ENCODE data around the gene SLC16A12.

SLC16A12 gene

DNA sequence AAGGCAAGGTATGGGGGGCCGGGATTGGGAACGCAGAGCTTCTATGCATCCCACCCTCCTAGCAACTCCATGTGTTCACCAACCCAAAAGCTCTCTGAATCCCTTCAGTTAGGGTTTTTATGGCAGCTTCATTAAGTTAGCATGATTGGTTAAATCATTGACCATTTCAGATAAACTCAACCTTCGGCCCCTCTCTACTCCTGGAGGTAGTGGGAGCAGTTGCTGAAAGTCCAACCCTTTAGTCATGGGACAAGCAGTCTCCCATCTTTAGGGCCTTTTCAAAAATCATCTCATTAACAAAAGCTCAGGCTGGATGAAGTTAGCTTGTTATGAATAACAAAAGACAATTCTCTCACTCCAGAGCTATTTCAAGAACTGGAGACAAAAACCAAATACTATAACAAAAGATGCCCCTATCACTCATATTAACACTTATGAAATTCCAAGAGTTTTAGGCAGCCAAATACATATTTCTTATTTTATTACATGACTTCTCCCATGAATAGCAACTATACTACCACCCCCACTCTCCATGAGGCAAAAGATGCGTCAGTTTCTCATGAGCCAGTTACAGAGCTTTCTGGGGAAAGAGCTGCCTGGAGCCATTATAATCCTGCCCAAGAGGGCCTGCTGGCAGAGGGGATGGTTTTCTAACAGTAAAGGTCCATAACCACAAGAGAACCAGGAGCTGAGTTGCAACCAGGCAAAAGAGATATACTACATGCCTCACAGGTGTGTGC, 44.6 kb downstream of the SLC16A12 start:
- H3K79me2 ChIP-seq (ENCODE audit: insufficient read depth, low read length), result no peaks in the 10 kb centered on the region
- TF ChIP-seq, protein P1, sequence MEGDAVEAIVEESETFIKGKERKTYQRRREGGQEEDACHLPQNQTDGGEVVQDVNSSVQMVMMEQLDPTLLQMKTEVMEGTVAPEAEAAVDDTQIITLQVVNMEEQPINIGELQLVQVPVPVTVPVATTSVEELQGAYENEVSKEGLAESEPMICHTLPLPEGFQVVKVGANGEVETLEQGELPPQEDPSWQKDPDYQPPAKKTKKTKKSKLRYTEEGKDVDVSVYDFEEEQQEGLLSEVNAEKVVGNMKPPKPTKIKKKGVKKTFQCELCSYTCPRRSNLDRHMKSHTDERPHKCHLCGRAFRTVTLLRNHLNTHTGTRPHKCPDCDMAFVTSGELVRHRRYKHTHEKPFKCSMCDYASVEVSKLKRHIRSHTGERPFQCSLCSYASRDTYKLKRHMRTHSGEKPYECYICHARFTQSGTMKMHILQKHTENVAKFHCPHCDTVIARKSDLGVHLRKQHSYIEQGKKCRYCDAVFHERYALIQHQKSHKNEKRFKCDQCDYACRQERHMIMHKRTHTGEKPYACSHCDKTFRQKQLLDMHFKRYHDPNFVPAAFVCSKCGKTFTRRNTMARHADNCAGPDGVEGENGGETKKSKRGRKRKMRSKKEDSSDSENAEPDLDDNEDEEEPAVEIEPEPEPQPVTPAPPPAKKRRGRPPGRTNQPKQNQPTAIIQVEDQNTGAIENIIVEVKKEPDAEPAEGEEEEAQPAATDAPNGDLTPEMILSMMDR (IDR thresholded peaks at IDR 0.05; ENCODE audit: low read length), result no peak
- no peak for TF ChIP-seq EZH2 (IDR thresholded peaks at IDR 0.05; ENCODE audit: borderline replicate concordance, low read length)
- H2AFZ ChIP-seq (ENCODE audit: low read length), result no peak overlapping the region
- H3K9me3 ChIP-seq (ENCODE audit: low read length), result no peaks in the 10 kb centered on the region
- no peaks in the 10 kb centered on the region for H3K4me1 ChIP-seq (ENCODE audit: insufficient read depth, low read length, severe bottlenecking)
- no peak overlapping the region for H3K4me3 ChIP-seq (ENCODE audit: low read depth, low read length, poor library complexity, severe bottlenecking)
- H4K20me1 ChIP-seq (ENCODE audit: insufficient read depth, low read length), result no peaks in the 10 kb centered on the region
- no peaks in the 10 kb centered on the region for H3F3A ChIP-seq (ENCODE audit: insufficient read depth, low read length)
- no peaks in the 10 kb centered on the region for H3K36me3 ChIP-seq (ENCODE audit: insufficient read depth, low read length)
- H3K4me2 ChIP-seq (ENCODE audit: low read length), result no peak overlapping the region
- H3K27ac ChIP-seq (ENCODE audit: low read depth, low read length, poor library complexity, severe bottlenecking), result no peak overlapping the region
- H3K9ac ChIP-seq (ENCODE audit: low read length), result no peak overlapping the region
- H3K9me2 ChIP-seq (ENCODE audit: low read depth, low read length), result no peaks in the 10 kb centered on the region
- H3K27me3 ChIP-seq (ENCODE audit: insufficient read depth, low read length), result no peaks in the 10 kb centered on the region; the same call in 1 of the 2 replicates

- no peaks in the 10 kb centered on the region for H3K9me3 ChIP-seq (ENCODE audit: low read length)
- H3K9me2 ChIP-seq (ENCODE audit: low read depth, low read length), result no peaks in the 10 kb centered on the region
- TF ChIP-seq, protein P1 (IDR thresholded peaks at IDR 0.05; ENCODE audit: low read length), result no peak
- TF ChIP-seq EZH2 (IDR thresholded peaks at IDR 0.05; ENCODE audit: borderline replicate concordance, low read length), result no peak
- no peaks in the 10 kb centered on the region for H3K36me3 ChIP-seq (ENCODE audit: insufficient read depth, low read length)
- H4K20me1 ChIP-seq (ENCODE audit: insufficient read depth, low read length), result no peaks in the 10 kb centered on the region
- H2AFZ ChIP-seq (ENCODE audit: low read length), result no peak overlapping the region
- H3K27ac ChIP-seq (ENCODE audit: low read depth, low read length, poor library complexity, severe bottlenecking), result no peak overlapping the region
- no peaks in the 10 kb centered on the region for H3K79me2 ChIP-seq (ENCODE audit: insufficient read depth, low read length)
- H3K4me2 ChIP-seq (ENCODE audit: low read length), result no peak overlapping the region
- H3F3A ChIP-seq (ENCODE audit: insufficient read depth, low read length), result no peaks in the 10 kb centered on the region
- H3K4me3 ChIP-seq (ENCODE audit: low read depth, low read length, poor library complexity, severe bottlenecking), result no peak overlapping the region
- H3K27me3 ChIP-seq (ENCODE audit: insufficient read depth, low read length), result no peaks in the 10 kb centered on the region
- no peaks in the 10 kb centered on the region for H3K4me1 ChIP-seq (ENCODE audit: insufficient read depth, low read length, severe bottlenecking)
- no peak overlapping the region for H3K9ac ChIP-seq (ENCODE audit: low read length)
Observed at GRCh38 chr10:89482256-89482655, 53.1 kb downstream of the SLC16A12 start.

- Histone ChIP-seq H3K36me3 (ENCODE audit: insufficient read depth, low read length) (no peaks in the 10 kb centered on the region), H3K9ac (ENCODE audit: low read length) (no peak overlapping the region), H3K79me2 (ENCODE audit: insufficient read depth, low read length) (no peaks in the 10 kb centered on the region), H3K4me1 (ENCODE audit: insufficient read depth, low read length, severe bottlenecking) (no peaks in the 10 kb centered on the region), H3K4me3 (ENCODE audit: low read depth, low read length, poor library complexity, severe bottlenecking) (no peak overlapping the region), H3K27ac (ENCODE audit: low read depth, low read length, poor library complexity, severe bottlenecking) (no peak overlapping the region), H4K20me1 (ENCODE audit: insufficient read depth, low read length) (no peaks in the 10 kb centered on the region), H3F3A (ENCODE audit: insufficient read depth, low read length) (no peaks in the 10 kb centered on the region), H3K9me3 (ENCODE audit: low read length) (no peaks in the 10 kb centered on the region), H3K9me2 (ENCODE audit: low read depth, low read length) (no peaks in the 10 kb centered on the region), H3K4me2 (ENCODE audit: low read length) (no peak overlapping the region), H2AFZ (ENCODE audit: low read length) (no peak overlapping the region), H3K27me3 (ENCODE audit: insufficient read depth, low read length) (no peaks in the 10 kb centered on the region)
- TF ChIP-seq, protein P1 (IDR thresholded peaks at IDR 0.05; ENCODE audit: low read length), result no peak
- no peak for TF ChIP-seq EZH2 (IDR thresholded peaks at IDR 0.05; ENCODE audit: borderline replicate concordance, low read length)
Observed at GRCh38 chr10:89481662-89482061, 53.7 kb downstream of the SLC16A12 start.

All from OCI-LY1 (cell line).